Measurements from ENCODE around the gene SPIB.

SPIB gene

DNA sequence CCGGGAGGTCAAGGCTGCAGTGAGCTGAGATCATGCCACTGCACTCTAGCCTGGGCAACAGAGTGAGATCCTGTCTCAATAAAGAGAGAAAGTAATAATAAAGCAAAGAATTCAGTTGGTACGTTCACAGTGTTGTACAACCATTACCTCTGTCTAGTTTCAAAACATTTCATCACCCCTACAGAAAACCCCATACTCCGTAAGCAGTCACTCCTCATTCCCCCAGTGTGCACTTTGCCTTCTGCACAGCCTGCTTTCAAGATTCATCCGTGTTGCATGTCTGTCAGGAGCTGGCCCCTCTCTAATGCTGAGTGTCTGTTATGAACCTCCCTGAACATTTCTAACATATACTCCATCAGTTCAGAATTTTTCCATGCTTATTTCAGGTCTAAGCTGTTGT, 25.1 kb upstream of the SPIB start:
- TF ChIP-seq, protein P1, sequence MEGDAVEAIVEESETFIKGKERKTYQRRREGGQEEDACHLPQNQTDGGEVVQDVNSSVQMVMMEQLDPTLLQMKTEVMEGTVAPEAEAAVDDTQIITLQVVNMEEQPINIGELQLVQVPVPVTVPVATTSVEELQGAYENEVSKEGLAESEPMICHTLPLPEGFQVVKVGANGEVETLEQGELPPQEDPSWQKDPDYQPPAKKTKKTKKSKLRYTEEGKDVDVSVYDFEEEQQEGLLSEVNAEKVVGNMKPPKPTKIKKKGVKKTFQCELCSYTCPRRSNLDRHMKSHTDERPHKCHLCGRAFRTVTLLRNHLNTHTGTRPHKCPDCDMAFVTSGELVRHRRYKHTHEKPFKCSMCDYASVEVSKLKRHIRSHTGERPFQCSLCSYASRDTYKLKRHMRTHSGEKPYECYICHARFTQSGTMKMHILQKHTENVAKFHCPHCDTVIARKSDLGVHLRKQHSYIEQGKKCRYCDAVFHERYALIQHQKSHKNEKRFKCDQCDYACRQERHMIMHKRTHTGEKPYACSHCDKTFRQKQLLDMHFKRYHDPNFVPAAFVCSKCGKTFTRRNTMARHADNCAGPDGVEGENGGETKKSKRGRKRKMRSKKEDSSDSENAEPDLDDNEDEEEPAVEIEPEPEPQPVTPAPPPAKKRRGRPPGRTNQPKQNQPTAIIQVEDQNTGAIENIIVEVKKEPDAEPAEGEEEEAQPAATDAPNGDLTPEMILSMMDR (IDR thresholded peaks at IDR 0.05; ENCODE audit: control insufficient read depth, insufficient read depth, low read depth, low read length, missing control alignments): no peak
- DNase-seq (ENCODE audit: low read depth): no peak

DNA sequence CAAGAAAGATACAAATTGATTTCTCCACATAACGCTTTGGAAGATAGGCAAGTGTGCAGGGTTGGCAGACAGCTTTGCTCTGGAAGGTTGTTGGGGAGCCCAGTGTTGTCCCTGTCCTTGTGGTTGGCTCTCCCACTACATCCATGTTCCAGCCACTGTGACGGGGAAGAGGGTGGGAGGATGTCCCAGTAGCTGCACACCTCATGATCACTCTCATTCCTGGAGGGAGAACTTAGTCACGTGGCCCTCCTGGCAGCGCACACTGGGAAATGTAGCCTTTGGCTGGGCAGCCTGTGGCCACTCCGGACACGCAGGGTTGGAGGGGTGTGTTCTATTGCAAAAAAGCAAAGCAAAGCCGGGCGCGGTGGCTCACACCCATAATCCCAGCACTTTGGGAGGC, 24.7 kb upstream of the SPIB start:
- TF ChIP-seq, protein P1 (IDR thresholded peaks at IDR 0.05; ENCODE audit: control insufficient read depth, insufficient read depth, low read depth, low read length, missing control alignments): no peak
- H3K4me3 ChIP-seq (ENCODE audit: control insufficient read depth, low read depth, low read length): no peak overlapping the region
- DNase-seq (ENCODE audit: low read depth): no peak

More for the DNA sequence above, 25.1 kb upstream of the SPIB start:
- H3K4me3 ChIP-seq (ENCODE audit: control insufficient read depth, low read depth, low read length): no peak overlapping the region

DNA sequence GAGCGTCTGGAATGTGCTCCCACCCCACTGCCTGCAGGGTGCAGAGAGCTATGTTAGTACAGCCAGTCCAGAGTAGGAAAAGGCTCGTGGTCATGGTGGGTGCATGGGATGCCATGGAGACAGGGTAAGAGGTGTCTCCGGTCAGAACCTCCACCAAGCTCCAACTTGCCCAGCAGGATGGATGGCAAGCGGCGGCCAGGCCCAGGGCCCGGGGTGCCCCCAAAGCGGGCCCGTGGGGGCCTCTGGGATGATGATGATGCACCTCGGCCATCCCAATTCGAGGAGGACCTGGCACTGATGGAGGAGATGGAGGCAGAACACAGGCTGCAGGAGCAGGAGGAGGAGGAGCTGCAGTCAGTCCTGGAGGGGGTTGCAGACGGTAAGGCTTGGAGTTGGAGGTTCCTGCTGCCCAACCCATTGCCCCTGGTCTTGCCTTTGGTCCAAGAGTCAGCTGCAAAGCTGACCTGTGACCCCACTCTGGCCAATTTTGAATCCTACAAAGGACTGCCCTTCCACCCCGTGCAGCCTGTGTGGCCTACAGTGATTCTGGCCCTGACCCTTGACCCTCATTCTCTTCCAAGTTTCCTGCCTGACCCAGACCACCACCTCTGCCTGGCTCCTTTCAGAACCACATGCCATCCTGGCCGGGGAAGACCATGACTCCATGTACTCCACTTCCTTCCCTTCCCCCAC, 19.9 kb upstream of the SPIB start:
- TF ChIP-seq, protein P1 (IDR thresholded peaks at IDR 0.05; ENCODE audit: control insufficient read depth, insufficient read depth, low read depth, low read length, missing control alignments): no peak
- no peak for DNase-seq (ENCODE audit: low read depth)
- H3K4me3 ChIP-seq (ENCODE audit: control insufficient read depth, low read depth, low read length): no peak overlapping the region

DNA sequence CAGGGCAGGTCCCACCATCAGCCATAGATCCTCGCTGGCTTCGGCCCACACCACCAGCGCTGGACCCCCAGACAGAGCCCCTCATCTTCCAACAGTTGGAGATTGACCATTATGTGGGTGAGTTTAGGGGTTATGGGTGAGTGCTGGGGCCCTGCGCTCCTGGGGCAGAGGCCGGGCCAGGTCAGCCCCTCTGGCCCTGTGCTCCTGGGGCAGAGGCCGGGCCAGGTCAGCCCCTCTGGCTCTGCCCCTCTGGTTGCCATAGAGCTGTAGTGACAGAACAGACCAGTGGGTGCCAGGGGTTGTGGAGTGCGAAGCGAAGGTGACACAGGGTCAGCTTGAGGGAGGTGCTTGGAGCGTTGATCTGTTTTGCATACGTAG, 19.4 kb upstream of the SPIB start:
- no peak overlapping the region for H3K4me3 ChIP-seq (ENCODE audit: control insufficient read depth, low read depth, low read length)
- no peak for DNase-seq (ENCODE audit: low read depth)
- TF ChIP-seq, protein P1 (IDR thresholded peaks at IDR 0.05; ENCODE audit: control insufficient read depth, insufficient read depth, low read depth, low read length, missing control alignments): no peak

DNA sequence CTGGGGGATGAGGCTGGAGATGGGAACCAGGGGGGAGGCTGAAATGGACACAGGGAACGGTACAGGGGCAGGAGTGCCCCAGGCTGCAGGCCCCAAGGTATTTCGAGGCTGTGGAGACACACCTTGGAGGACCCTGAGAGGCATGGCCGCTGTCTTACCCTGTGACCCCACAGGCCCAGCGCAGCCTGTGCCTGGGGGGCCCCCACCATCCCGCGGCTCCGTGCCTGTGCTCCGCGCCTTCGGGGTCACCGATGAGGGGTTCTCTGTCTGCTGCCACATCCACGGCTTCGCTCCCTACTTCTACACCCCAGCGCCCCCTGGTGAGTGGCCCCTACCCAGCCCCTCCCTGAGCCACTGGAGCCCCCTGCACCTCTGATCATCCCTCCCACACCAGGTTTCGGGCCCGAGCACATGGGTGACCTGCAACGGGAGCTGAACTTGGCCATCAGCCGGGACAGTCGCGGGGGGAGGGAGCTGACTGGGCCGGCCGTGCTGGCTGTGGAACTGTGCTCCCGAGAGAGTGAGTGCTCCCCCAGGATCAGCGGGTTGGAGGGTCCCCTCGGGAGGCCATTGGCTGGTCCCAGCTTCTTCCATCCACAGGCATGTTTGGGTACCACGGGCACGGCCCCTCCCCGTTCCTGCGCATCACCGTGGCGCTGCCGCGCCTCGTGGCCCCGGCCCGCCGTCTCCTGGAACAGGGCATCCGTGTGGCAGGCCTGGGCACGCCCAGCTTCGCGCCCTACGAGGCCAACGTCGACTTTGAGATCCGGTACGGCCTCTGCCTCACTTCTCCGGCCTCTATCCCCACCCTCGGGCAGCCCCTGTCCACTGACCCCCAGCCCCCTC, 16.9 kb upstream of the SPIB start:
- H3K4me3 ChIP-seq (ENCODE audit: control insufficient read depth, low read depth, low read length): no peak overlapping the region
- TF ChIP-seq, protein P1 (IDR thresholded peaks at IDR 0.05; ENCODE audit: control insufficient read depth, insufficient read depth, low read depth, low read length, missing control alignments): no peak

DNA sequence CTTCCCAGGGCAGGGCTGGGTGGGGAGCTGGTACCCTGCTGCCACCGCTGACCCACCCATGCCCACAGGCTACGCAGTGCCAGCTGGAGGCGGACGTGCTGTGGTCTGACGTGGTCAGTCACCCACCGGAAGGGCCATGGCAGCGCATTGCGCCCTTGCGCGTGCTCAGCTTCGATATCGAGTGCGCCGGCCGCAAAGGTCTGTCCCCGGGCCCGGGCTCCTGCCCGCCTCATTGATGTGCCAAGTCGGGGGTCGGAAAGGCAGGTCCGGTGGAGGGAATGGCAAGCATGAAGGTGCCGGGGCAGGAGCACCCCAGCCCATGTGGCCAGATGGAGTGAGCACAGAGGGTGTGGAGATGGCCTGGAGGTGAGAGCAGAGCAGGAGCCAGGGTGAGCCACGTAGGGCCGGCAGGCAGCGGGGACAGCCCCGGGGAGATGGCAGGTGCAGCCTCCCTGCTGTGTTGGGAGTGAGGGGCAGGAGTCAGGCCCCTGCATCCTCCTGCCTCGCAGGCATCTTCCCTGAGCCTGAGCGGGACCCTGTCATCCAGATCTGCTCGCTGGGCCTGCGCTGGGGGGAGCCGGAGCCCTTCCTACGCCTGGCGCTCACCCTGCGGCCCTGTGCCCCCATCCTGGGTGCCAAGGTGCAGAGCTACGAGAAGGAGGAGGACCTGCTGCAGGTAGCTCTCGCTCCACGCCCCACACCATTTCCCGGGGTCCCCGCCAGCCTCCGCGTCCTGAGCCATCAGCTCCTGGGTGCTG, 16.0 kb upstream of the SPIB start:
- TF ChIP-seq, protein P1 (IDR thresholded peaks at IDR 0.05; ENCODE audit: control insufficient read depth, insufficient read depth, low read depth, low read length, missing control alignments): no peak

More for the DNA sequence above, 16.9 kb upstream of the SPIB start:
- no peak for DNase-seq (ENCODE audit: low read depth)

More for the DNA sequence above, 16.0 kb upstream of the SPIB start:
- DNase-seq (ENCODE audit: low read depth): no peak
- H3K4me3 ChIP-seq (ENCODE audit: control insufficient read depth, low read depth, low read length): no peak overlapping the region
